Keratinocyte (primary cell): ENCODE results near the gene STK11.

Source experiments
- EZH2 ChIP-seq: IDR thresholded peaks from one replicate; pipeline ENCODE4 v1.6.1; 2012; ENCODE audit warnings: inconsistent platforms, mild to moderate bottlenecking, low read length, moderate library complexity
- TF ChIP-seq, protein P1 (sequence below), 3 experiments: IDR thresholded peaks in 1 of 3; conservative IDR thresholded peaks in 1 of 3; optimal IDR thresholded peaks in 1 of 3; 2 replicates in 2 of 3; 3 replicates in 1 of 3; pipeline versions ENCODE3 to v1.5.1; 2011; ENCODE audit warnings: low read length in 3 of 3, mild to moderate bottlenecking in 3 of 3, moderate library complexity in 2 of 3, control low read depth in 1 of 3, inconsistent platforms in 1 of 3; ENCODE audit not compliant: insufficient read depth in 2 of 3; ENCODE audit errors: extremely low read depth in 1 of 3

DNA sequence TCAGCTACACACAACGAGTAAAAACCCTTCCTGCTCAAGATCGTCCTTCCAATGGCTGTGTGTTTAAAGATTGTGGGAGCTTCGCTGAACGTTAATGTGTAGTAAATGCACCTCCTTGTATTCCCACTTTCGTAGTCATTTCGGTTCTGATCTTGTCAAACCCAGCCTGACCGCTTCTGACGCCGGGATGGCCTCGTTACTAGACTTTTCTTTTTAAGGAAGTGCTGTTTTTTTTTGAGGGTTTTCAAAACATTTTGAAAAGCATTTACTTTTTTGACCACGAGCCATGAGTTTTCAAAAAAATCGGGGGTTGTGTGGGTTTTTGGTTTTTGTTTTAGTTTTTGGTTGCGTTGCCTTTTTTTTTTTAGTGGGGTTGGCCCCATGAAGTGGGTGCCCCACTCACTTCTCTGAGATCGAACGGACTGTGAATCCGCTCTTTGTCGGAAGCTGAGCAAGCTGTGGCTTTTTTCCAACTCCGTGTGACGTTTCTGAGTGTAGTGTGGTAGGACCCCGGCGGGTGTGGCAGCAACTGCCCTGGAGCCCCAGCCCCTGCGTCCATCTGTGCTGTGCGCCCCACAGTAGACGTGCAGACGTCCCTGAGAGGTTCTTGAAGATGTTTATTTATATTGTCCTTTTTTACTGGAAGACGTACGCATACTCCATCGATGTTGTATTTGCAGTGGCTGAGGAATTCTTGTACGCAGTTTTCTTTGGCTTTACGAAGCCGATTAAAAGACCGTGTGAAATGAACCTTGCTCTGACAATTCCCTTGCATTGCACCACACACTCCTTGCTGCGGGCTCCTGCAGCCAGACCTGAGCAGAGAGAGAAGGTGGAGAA, 67.1 kb downstream of the STK11 start:
- TF ChIP-seq, protein P1, sequence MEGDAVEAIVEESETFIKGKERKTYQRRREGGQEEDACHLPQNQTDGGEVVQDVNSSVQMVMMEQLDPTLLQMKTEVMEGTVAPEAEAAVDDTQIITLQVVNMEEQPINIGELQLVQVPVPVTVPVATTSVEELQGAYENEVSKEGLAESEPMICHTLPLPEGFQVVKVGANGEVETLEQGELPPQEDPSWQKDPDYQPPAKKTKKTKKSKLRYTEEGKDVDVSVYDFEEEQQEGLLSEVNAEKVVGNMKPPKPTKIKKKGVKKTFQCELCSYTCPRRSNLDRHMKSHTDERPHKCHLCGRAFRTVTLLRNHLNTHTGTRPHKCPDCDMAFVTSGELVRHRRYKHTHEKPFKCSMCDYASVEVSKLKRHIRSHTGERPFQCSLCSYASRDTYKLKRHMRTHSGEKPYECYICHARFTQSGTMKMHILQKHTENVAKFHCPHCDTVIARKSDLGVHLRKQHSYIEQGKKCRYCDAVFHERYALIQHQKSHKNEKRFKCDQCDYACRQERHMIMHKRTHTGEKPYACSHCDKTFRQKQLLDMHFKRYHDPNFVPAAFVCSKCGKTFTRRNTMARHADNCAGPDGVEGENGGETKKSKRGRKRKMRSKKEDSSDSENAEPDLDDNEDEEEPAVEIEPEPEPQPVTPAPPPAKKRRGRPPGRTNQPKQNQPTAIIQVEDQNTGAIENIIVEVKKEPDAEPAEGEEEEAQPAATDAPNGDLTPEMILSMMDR (optimal IDR thresholded peaks at IDR 0.05 in 1 of 3, IDR thresholded peaks at IDR 0.05 in 1 of 3, conservative IDR thresholded peaks at IDR 0.05 in 1 of 3; ENCODE audit: extremely low read depth in 1 of 3, insufficient read depth in 2 of 3, low read length in 3 of 3), result no peak
- TF ChIP-seq EZH2, result no peak
